Measurements from ENCODE around the gene AVPR1A.

The AVPR1A gene

GRCh38 chr12:63093084-63093483, 57.9 kb downstream of the AVPR1A start:
- no peak for DNase-seq
